ENCODE measurements around the gene NPAS4.

DNA sequence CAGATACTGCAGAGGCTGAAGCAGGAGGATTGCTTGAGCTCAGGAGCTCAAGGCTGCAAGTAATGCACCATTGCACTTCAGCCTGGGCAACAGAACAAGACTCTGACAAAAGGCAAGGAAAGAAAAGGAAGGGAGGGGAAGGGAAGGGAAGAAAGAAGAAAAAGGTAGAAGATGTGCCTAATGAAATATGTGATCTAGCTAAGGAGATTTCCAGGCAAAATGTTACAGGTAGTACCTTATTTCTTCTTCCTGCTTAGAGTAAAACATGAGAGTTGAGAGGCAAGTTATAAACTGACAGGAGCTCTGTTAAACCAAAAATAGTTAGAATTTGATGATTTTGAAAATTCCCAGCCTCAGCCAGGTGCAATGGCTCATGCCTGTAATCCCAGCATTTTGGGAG is 41.2 kb downstream of the NPAS4 start:
- TF ChIP-seq, protein P1, sequence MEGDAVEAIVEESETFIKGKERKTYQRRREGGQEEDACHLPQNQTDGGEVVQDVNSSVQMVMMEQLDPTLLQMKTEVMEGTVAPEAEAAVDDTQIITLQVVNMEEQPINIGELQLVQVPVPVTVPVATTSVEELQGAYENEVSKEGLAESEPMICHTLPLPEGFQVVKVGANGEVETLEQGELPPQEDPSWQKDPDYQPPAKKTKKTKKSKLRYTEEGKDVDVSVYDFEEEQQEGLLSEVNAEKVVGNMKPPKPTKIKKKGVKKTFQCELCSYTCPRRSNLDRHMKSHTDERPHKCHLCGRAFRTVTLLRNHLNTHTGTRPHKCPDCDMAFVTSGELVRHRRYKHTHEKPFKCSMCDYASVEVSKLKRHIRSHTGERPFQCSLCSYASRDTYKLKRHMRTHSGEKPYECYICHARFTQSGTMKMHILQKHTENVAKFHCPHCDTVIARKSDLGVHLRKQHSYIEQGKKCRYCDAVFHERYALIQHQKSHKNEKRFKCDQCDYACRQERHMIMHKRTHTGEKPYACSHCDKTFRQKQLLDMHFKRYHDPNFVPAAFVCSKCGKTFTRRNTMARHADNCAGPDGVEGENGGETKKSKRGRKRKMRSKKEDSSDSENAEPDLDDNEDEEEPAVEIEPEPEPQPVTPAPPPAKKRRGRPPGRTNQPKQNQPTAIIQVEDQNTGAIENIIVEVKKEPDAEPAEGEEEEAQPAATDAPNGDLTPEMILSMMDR (IDR thresholded peaks at IDR 0.05) = no peak
- TF ChIP-seq JUND (IDR thresholded peaks at IDR 0.05) = no peak
- TF ChIP-seq ZBTB33 (IDR thresholded peaks at IDR 0.05; ENCODE audit: borderline replicate concordance, low read depth) = no peak
- no peak for TF ChIP-seq FOXM1 (IDR thresholded peaks at IDR 0.05; ENCODE audit: low read depth)

Measured in SK-N-SH (cell line).